Measurements from ENCODE around the gene CEP89. TPM values are rescaled to one million over a fixed set of nuclear protein-coding genes. Genes with fewer than 3 reads are reported as not detected.

The CEP89 gene
- total and polyA plus RNA-seq, 5 experiments from 2014 or later: 6.8 to 17.8 (median 11.3) TPM

DNA sequence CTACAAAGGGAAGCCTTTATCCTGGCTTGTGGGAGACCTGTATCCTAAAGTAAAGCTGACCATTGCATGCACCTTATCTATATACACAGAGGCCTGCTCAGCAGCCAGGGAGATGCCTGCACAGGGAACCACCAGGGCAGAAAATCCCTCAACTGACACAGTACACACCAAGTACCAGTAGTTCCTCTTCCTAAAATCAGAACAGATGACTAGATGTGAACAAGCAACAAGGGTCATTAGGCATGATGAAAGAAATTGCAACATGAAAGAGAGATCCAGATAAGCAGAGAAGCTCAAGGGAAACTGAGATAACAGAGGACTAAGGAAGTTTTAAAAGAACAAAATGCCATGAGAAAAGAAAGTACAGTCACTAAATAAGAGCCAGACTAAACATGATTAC lies 62.5 kb downstream of the CEP89 start:
- H3K27me3 Mint-ChIP-seq: no peaks in the 10 kb centered on the region
- ATAC-seq: no peak
- peaks cover 23 to 48% (median 47%) of the 10 kb centered on the region in 3 donors for H3K36me3 Mint-ChIP-seq
- peak overlapping the region in 1 of 10 donors; percentile 26 for H3K27ac Mint-ChIP-seq
- H3K4me3 Mint-ChIP-seq: no peak overlapping the region
- POLR2A ChIA-PET: no interaction called here
- H3K4me1 Mint-ChIP-seq: peaks cover 0 to 4% (median 1%) of the 10 kb centered on the region in 4 donors
- peaks cover 0 to 17% (median 10%) of the 10 kb centered on the region in 9 donors for H3K9me3 Mint-ChIP-seq
- no peak for DNase-seq

DNA sequence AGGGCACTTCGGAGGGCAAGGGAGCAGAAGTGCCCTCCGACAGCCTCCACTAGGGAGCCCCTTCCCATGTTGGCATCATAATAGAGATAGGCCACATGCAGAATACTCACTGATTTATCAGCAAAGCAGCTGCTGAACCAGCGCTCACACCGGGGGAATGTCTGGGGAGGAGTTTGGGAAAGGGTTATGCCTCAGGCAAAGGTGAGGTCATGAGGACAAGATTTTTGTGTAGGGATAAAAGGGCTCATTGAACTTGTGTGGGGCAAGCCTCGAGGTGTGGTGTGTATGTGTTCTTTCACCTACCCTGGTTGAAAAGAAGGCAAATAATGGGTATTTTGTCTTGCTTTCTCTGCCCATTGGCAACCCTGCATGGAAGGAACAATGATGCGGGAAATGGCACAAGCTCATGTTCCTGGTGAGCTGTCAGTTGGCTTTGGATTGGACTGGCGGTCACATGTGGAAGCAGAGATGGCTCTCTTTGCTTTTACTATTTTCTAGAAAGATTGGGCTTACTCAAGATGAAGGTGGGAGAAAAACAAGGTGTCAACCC lies 63.0 kb downstream of the CEP89 start:
- DNase-seq (no peak), ATAC-seq (no peak)
- H3K4me3 Mint-ChIP-seq: no peak overlapping the region
- peaks cover 23 to 48% (median 47%) of the 10 kb centered on the region in 3 donors for H3K36me3 Mint-ChIP-seq
- H3K27me3 Mint-ChIP-seq: no peaks in the 10 kb centered on the region
- peaks cover 0 to 19% (median 10%) of the 10 kb centered on the region in 9 donors for H3K9me3 Mint-ChIP-seq
- POLR2A ChIA-PET: no interaction called here
- peaks cover 0 to 4% (median 1%) of the 10 kb centered on the region in 4 donors for H3K4me1 Mint-ChIP-seq
- H3K27ac Mint-ChIP-seq: peak overlapping the region in 1 of 10 donors; percentile 26

DNA sequence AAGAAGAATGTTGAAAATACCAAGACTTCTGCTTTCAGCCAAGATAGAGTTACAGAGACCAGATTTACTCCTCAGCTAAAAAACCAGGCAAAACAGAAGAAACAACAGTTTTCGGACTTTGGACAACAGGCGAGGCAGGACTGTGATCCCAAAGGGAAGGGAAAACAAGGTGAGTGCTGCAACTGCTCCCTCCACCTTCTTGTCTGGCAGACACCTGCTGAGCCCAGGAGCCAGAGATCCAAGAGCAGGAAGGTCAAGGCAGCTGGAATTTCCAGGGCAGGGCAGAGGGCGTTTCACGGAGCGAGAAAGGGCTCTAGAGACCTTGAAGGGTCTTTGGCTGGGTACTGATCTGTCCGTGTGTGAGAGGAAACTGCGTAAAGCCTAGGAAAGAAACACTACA lies 69.3 kb downstream of the CEP89 start:
- Mint-ChIP-seq H3K4me3 (no peak overlapping the region), H3K9me3 (peaks cover 0 to 19% (median 10%) of the 10 kb centered on the region in 9 donors), H3K36me3 (peaks cover 12 to 43% (median 31%) of the 10 kb centered on the region in 3 donors), H3K4me1 (peaks cover 0 to 2% (median under 1%) of the 10 kb centered on the region in 4 donors), H3K27me3 (no peaks in the 10 kb centered on the region), H3K27ac (no peak overlapping the region)
- POLR2A ChIA-PET: no interaction called here
- ATAC-seq (no peak), DNase-seq (no peak)

DNA sequence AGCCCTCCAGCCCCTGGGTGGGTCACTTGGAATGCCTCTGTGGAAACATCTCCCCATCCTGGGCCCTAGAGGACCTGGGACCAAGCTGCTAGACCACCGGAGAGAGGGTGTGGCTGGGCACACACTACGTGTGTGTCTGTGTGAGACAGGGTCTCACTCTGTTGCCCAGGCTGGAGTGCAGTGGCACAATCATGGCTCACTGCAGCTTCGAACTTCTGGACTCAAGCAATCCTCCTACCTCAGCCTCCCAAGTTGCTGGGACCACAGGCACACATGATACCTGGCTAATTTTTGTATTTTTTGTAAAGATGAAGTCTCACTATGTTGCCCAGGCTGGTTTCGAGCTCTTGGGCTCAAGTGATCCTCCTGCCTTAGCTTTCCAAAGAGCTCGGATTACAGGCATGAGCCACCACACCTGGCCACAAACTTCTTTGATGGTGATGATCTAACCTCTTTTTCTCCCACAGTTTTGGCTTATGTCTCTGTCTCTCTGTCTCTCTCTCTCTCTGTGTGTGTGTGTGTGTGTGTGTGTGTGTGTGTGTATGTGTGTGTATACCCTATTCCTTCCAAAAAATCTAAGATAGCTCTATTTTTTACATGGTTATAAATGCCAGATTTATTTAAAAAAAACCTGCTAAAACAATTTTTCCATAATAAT lies 70.1 kb downstream of the CEP89 start:
- H3K27me3 Mint-ChIP-seq: no peaks in the 10 kb centered on the region
- no peak overlapping the region for H3K4me3 Mint-ChIP-seq
- H3K27ac Mint-ChIP-seq: no peak overlapping the region
- POLR2A ChIA-PET: no interaction called here
- peaks cover 0 to 2% (median under 1%) of the 10 kb centered on the region in 4 donors for H3K4me1 Mint-ChIP-seq
- DNase-seq: no peak
- peaks cover 0 to 19% (median 10%) of the 10 kb centered on the region in 9 donors for H3K9me3 Mint-ChIP-seq
- peaks cover 11 to 42% (median 27%) of the 10 kb centered on the region in 3 donors for H3K36me3 Mint-ChIP-seq
- no peak for ATAC-seq

DNA sequence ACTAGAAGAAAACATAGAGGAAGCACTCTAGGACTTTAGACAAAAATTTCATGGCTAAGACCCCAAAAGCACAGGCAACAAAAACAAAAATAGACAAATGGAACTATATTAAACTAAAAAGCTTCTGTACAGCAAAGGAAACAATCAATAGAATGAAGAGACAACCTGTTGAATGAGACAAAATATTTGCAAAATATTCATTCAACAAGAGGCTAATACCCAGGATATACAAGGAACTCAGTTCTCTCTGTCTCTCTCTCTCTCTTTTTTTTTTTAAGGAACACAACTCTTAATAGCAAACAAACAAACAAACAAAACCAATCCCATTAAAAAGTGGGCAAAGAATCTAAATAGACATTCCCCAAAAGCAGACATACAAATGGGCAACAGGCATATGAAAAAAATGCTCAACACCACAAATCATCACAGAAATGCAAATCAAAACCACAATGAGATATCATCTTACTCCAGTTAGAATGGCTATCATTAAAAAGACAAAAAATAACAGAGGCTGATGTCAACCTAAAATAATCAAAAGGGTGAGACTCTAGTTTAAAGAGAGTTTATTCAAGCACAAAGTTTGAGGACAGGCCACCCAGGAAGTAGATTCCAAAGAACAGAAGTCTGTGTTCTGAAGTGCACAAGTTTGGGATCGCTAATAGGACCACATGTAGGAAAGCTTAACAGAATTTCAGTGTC lies 75.1 kb downstream of the CEP89 start:
- H3K27me3 Mint-ChIP-seq: no peaks in the 10 kb centered on the region
- peaks cover 30 to 66% (median 47%) of the 10 kb centered on the region in 3 donors for H3K36me3 Mint-ChIP-seq
- POLR2A ChIA-PET: interaction anchor here (0.6 kb wide), 1 partner anchor 503 kb away, joined by 3 read pairs; no protein-coding TSS in a partner anchor

DNA sequence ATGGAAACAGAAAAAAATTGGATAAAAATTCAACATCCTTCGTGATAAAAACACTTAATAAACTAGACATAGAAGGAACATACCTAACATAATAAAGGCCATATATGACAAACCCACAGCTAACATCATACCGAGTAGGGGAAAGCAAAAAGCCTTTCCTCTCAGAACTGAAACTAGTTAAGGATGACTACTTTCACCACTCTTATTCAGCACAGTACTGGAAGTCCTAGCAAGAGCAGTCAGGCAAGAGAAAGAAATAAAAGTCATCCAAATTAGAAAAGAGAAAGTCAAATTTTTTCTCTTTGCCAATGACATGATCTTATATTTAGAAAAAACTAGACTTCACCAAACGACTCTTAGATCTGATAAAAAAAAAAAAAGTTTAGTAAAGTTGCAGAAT lies 76.4 kb downstream of the CEP89 start:
- peaks cover 35 to 66% (median 43%) of the 10 kb centered on the region in 3 donors for H3K36me3 Mint-ChIP-seq
- no peak overlapping the region for H3K27ac Mint-ChIP-seq
- POLR2A ChIA-PET: interaction anchor here (0.6 kb wide), 1 partner anchor 9 kb away, joined by 4 read pairs; no protein-coding TSS in a partner anchor
- peaks cover 0 to 3% (median under 1%) of the 10 kb centered on the region in 4 donors for H3K4me1 Mint-ChIP-seq
- no peaks in the 10 kb centered on the region for H3K27me3 Mint-ChIP-seq
- peaks cover 7 to 38% (median 30%) of the 10 kb centered on the region in 9 donors for H3K9me3 Mint-ChIP-seq
- DNase-seq (no peak), ATAC-seq (no peak)
- no peak overlapping the region for H3K4me3 Mint-ChIP-seq

More for the DNA sequence above, 75.1 kb downstream of the CEP89 start:
- Mint-ChIP-seq H3K9me3 (peaks cover 7 to 31% (median 26%) of the 10 kb centered on the region in 9 donors), H3K4me3 (no peak overlapping the region), H3K27ac (peak overlapping the region in 1 of 10 donors; percentile 5), H3K4me1 (peaks cover 0 to 3% (median 2%) of the 10 kb centered on the region in 4 donors)
- no peak for DNase-seq
- ATAC-seq: no peak

DNA sequence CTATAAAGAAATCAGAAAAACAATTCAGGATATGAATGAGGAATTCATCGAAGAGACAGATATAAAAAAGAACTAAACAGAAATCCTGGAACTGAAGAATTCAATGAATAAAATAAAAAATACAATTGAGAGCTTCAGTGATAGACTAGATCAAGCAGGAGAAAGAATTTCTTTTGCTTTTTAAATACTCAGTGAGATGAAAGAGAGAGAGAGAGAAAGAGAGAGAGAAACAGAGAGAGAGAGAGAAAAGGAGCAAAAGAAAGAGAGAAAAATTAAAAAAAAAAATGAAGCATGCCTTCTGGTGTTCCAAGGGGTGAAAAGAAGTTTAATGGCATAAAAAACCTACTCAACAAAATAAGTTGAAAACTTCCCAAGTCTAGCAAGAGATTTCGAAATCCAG lies 80.1 kb downstream of the CEP89 start:
- no peak for ATAC-seq
- Mint-ChIP-seq H3K4me1 (peaks cover 0 to 2% (median under 1%) of the 10 kb centered on the region in 4 donors), H3K4me3 (no peak overlapping the region), H3K36me3 (peaks cover 35 to 59% (median 47%) of the 10 kb centered on the region in 3 donors), H3K27me3 (no peaks in the 10 kb centered on the region), H3K27ac (no peak overlapping the region), H3K9me3 (peaks cover 7 to 42% (median 32%) of the 10 kb centered on the region in 9 donors)
- no peak for DNase-seq
- POLR2A ChIA-PET: no interaction called here

DNA sequence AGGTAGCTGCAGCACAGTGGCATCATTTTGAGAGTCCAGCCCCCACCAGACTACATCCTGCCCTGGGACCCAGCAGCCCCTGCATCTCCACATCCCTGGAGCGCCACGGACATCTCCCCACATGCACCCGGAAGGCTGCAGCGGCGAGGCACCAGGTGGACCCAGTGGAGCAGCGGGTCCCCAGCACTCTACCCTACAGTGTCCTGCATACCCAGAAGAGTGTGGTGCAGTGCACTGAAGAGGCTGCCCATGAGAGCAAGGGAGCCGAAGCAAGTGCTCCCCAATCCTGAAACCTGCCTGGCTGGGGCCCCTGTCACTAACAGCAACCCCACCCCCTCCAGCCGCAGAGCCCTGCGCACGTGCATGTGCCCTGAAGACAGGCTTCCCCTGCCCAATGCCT lies 80.9 kb downstream of the CEP89 start:
- ATAC-seq (no peak), DNase-seq (no peak)
- peaks cover 35 to 61% (median 44%) of the 10 kb centered on the region in 3 donors for H3K36me3 Mint-ChIP-seq
- no peaks in the 10 kb centered on the region for H3K4me1 Mint-ChIP-seq
- no peak overlapping the region for H3K4me3 Mint-ChIP-seq
- no peak overlapping the region for H3K27ac Mint-ChIP-seq
- POLR2A ChIA-PET: no interaction called here
- no peaks in the 10 kb centered on the region for H3K27me3 Mint-ChIP-seq
- peaks cover 7 to 42% (median 32%) of the 10 kb centered on the region in 9 donors for H3K9me3 Mint-ChIP-seq

DNA sequence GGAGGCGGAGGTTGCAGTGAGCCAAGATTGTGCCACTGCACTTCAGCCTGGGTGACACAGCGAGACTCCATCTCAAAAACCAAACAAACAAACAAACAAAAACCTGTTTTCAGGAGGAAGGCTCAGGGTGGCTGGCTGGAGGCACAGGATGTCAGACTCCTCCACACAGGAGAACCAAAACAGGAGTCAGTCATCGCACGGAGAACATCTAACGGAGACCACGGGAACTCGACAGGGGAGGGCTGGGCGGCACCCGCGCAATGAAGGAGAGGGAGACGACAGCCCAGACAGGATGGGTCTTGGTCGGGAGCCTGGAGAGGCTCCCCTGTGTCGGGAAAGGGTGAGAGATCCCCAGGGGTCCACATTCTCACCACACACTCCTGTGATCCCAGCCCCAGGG lies 81.4 kb downstream of the CEP89 start:
- ATAC-seq: no peak
- Mint-ChIP-seq H3K4me3 (no peak overlapping the region), H3K27me3 (no peaks in the 10 kb centered on the region), H3K27ac (no peak overlapping the region), H3K36me3 (peaks cover 35 to 58% (median 44%) of the 10 kb centered on the region in 3 donors), H3K4me1 (no peaks in the 10 kb centered on the region), H3K9me3 (peaks cover 7 to 42% (median 32%) of the 10 kb centered on the region in 9 donors)
- DNase-seq: no peak
- POLR2A ChIA-PET: interaction anchor here (0.6 kb wide), 1 partner anchor 147 kb away, joined by 3 read pairs; no protein-coding TSS in a partner anchor

DNA sequence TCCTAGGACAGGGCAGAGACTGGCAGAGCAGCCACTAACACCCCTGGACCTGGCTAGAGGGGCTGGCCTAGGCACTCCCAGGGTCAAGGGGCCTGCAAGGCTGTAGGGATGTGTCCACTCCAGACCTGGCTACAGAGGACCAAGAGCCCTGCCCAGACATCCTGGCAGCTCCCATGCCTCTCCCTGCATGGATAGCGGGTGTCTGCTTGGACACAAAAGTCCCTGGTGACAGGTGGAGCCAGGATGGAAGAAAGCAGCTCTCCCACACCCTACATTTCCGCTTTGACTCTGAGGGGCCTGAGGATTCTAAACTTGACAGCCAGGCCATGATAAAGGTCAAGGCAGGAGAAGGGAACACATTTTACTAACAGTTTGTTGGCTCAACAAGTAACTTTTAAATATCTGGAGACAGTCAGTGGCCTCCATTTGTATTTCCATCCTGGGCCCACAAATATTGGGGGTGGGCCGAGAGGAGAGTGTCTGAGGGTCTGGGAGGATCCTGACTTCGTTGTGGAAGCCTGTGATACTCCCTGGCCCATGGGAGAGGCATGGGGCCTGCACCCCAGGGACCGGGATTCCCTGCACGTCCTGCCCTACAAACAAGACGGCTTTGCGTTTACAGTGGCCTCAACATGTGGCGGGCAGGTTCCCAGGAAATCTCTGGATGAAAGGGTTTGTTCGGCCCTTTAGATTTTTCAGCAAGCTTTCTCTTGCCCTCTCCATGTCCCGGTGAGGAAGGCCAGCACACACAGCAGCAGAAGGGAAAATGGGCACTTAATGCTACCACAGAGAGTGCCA lies 82.4 kb downstream of the CEP89 start:
- no peak overlapping the region for H3K27ac Mint-ChIP-seq
- no peaks in the 10 kb centered on the region for H3K4me1 Mint-ChIP-seq
- H3K36me3 Mint-ChIP-seq: peaks cover 26 to 49% (median 35%) of the 10 kb centered on the region in 3 donors
- H3K27me3 Mint-ChIP-seq: no peaks in the 10 kb centered on the region
- ATAC-seq (no peak), DNase-seq (no peak)
- no peak overlapping the region for H3K4me3 Mint-ChIP-seq
- POLR2A ChIA-PET: interaction anchor here (0.6 kb wide), 1 partner anchor 146 kb away, joined by 3 read pairs; no protein-coding TSS in a partner anchor
- H3K9me3 Mint-ChIP-seq: peaks cover 4 to 37% (median 25%) of the 10 kb centered on the region in 9 donors

DNA sequence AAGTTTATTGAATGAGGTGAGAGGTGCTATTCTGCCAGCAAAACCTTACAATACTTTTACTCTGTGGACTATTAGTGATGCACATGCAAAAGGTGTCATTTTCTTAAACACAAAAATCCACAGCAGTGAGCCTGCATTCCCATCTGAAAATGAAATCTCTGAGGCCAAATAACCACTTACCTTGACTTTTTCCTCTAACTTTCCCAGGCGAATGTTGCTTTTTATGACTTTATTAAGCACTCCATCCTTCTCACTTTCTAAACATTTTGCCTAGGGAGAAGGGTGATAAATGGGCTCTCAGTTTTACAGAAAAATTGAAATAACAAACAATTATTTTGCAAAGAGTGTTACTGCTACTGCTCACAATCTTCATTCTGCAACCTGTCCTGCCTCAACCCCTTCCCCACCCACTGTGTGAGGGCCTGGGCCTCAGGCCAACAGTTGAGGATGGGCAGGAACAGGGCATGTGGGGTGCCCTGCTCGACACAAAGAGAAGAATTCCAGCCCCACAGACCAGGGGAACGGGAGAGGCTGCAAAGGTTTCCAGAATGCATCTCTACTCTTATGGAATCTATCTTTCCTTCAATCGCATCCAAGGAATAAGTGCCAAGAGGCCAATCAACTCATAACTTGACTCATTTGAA lies 84.1 kb downstream of the CEP89 start:
- DNase-seq (no peak), ATAC-seq (no peak)
- Mint-ChIP-seq H3K27ac (no peak overlapping the region), H3K27me3 (no peaks in the 10 kb centered on the region), H3K36me3 (peaks cover 10 to 32% (median 25%) of the 10 kb centered on the region in 3 donors), H3K4me1 (no peaks in the 10 kb centered on the region), H3K9me3 (peaks cover 1 to 21% (median 10%) of the 10 kb centered on the region in 9 donors), H3K4me3 (no peak overlapping the region)
- POLR2A ChIA-PET: no interaction called here

DNA sequence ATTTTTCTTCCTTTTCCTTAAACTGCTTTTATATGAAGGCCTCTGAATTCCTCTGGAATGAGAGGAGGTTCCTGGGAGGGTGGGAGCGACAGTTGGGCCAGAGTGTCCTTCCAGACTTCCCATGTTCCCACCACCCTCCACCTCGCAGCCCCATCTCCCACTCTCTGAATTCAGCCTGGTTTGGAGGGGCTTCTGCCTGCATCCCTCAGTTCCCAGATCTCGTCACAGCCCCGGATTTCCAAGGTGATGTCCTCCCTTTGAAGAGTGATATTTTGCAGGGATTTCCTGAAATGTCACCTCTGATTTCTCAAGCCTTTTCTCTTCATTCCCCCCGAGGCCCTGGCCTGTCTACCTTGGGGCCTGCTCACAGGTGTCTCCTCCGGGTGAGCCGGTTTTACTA lies 85.5 kb downstream of the CEP89 start:
- H3K9me3 Mint-ChIP-seq: peaks cover 0 to 8% (median 2%) of the 10 kb centered on the region in 9 donors
- H3K4me1 Mint-ChIP-seq: no peaks in the 10 kb centered on the region
- POLR2A ChIA-PET: no interaction called here
- H3K4me3 Mint-ChIP-seq: no peak overlapping the region
- no peaks in the 10 kb centered on the region for H3K27me3 Mint-ChIP-seq
- H3K36me3 Mint-ChIP-seq: peaks cover under 1 to 20% (median 19%) of the 10 kb centered on the region in 3 donors
- DNase-seq (no peak), ATAC-seq (no peak)
- peak overlapping the region in 1 of 10 donors; percentile 40 for H3K27ac Mint-ChIP-seq

Data from naive thymus-derived CD8-positive, alpha-beta T cell (primary cell).